Measurements from ENCODE around the gene COASY. TPM values are rescaled to one million over a fixed set of nuclear protein-coding genes. Genes with fewer than 3 reads are reported as not detected.
A peak's percentile ranks its signal among the peaks of the same experiment; 100 is the strongest.

Gene COASY
- total and polyA plus RNA-seq, 2 donors from 2014 or later = 71.9 to 145 TPM

GRCh38 chr17:42553161-42553818 lies 8.7 kb upstream of the COASY start:
- H3K27ac ChIP-seq (ENCODE audit: low read depth in 2 of 2, low read length in 2 of 2) = no peak overlapping the region
- no peak overlapping the region for H3K4me3 ChIP-seq (ENCODE audit: low read length in 3 of 3)

GRCh38 chr17:42553866-42554249 lies 8.1 kb upstream of the COASY start:
- intact Hi-C loops (cut with DNase I) = no loop called here
- Histone ChIP-seq H3K27me3 (ENCODE audit: control insufficient read depth, insufficient read depth, low read length) (no peaks in the 10 kb centered on the region), H3K4me3 (ENCODE audit: low read length in 3 of 3) (peak overlapping the region; percentile 33 to 91 (median 81)), H3K9me3 (ENCODE audit: control insufficient read depth in 2 of 3, insufficient read depth in 1 of 3, low read length in 3 of 3) (no peaks in the 10 kb centered on the region), H3K4me1 (ENCODE audit: control insufficient read depth in 2 of 3, insufficient read depth in 2 of 3, low read depth in 1 of 3, low read length in 3 of 3) (peaks cover 0 to 12% (median 0%) of the 10 kb centered on the region in 3 donors), H3K27ac (ENCODE audit: low read depth in 2 of 2, low read length in 2 of 2) (peak overlapping the region; percentile 85 to 87), H3K9ac (ENCODE audit: low read length in 3 of 3) (peak overlapping the region in 2 of 3 donors; percentile 70 to 83), H3K36me3 (ENCODE audit: control insufficient read depth in 2 of 3, insufficient read depth in 3 of 3, low read length in 3 of 3) (no peaks in the 10 kb centered on the region)
- TF ChIP-seq CTCF (IDR thresholded peaks at IDR 0.05; ENCODE audit: borderline replicate concordance, extremely low read depth, insufficient read depth) = no peak
- FAIRE-seq (no peak), DNase-seq (peak in 2 of 5 donors; percentile 26 to 73)

More at GRCh38 chr17:42553161-42553818, 8.7 kb upstream of the COASY start:
- H3K9ac ChIP-seq (ENCODE audit: low read length in 3 of 3) = peak overlapping the region in 1 of 3 donors; percentile 70
- H3K9me3 ChIP-seq (ENCODE audit: control insufficient read depth in 2 of 3, insufficient read depth in 1 of 3, low read length in 3 of 3) = no peaks in the 10 kb centered on the region
- intact Hi-C loops (cut with DNase I) = no loop called here
- no peak for TF ChIP-seq CTCF (IDR thresholded peaks at IDR 0.05; ENCODE audit: borderline replicate concordance, extremely low read depth, insufficient read depth)
- H3K36me3 ChIP-seq (ENCODE audit: control insufficient read depth in 2 of 3, insufficient read depth in 3 of 3, low read length in 3 of 3) = no peaks in the 10 kb centered on the region
- peaks cover 0 to 12% (median 0%) of the 10 kb centered on the region in 3 donors for H3K4me1 ChIP-seq (ENCODE audit: control insufficient read depth in 2 of 3, insufficient read depth in 2 of 3, low read depth in 1 of 3, low read length in 3 of 3)
- DNase-seq = peak in 3 of 5 donors; percentile 41 to 77 (median 57)
- FAIRE-seq = no peak
- no peaks in the 10 kb centered on the region for H3K27me3 ChIP-seq (ENCODE audit: control insufficient read depth, insufficient read depth, low read length)

GRCh38 chr17:42554250-42555121 lies 7.5 kb upstream of the COASY start:
- peak; percentile 94 to 97 (median 96) for DNase-seq
- Histone ChIP-seq H3K9ac (ENCODE audit: low read length in 3 of 3) (peak overlapping the region; percentile 70 to 83 (median 73)), H3K4me1 (ENCODE audit: control insufficient read depth in 2 of 3, insufficient read depth in 2 of 3, low read depth in 1 of 3, low read length in 3 of 3) (peaks cover 0 to 12% (median 0%) of the 10 kb centered on the region in 3 donors), H3K27me3 (ENCODE audit: control insufficient read depth, insufficient read depth, low read length) (no peaks in the 10 kb centered on the region), H3K4me3 (ENCODE audit: low read length in 3 of 3) (peak overlapping the region; percentile 80 to 91 (median 81)), H3K27ac (ENCODE audit: low read depth in 2 of 2, low read length in 2 of 2) (peak overlapping the region; percentile 85 to 87), H3K36me3 (ENCODE audit: control insufficient read depth in 2 of 3, insufficient read depth in 3 of 3, low read length in 3 of 3) (no peaks in the 10 kb centered on the region), H3K9me3 (ENCODE audit: control insufficient read depth in 2 of 3, insufficient read depth in 1 of 3, low read length in 3 of 3) (no peaks in the 10 kb centered on the region)
- intact Hi-C loops (cut with DNase I) = no loop called here
- FAIRE-seq = no peak
- TF ChIP-seq CTCF (IDR thresholded peaks at IDR 0.05; ENCODE audit: borderline replicate concordance, extremely low read depth, insufficient read depth) = no peak
